Myocyte (in vitro differentiated cells): ENCODE measurements around the gene FRAS1. TPM values are rescaled to one million over a fixed set of nuclear protein-coding genes. Genes with fewer than 3 reads are reported as not detected.
"Not testable (repeated sequence)": the region's sequence is repeated elsewhere in the genome, so short reads cannot be mapped to it uniquely, and the experiment has no call there.

Source experiments
- DNase-seq: peaks from one replicate; pipeline ENCODE4 v3.0.0-alpha.2; 2012; ENCODE audit warnings: low read depth
- total RNA-seq: library from RNA; depleted of rRNA; stranded (reverse); fragments of >200 nt; gene quantifications from 2 replicates; pipeline ENCODE4 v1.2.3, GENCODE V29; 2014

FRAS1 gene
- total RNA-seq, 1 donor from 2014 or later, result 21.0 TPM

GRCh38 chr4:78424461-78424860 lies 367.3 kb downstream of the FRAS1 start:
- no peak for DNase-seq

- DNase-seq, result no peak
Measured at GRCh38 chr4:78426972-78427371, 369.8 kb downstream of the FRAS1 start.

- DNase-seq, result no peak
Measured at GRCh38 chr4:78428996-78429395, 371.9 kb downstream of the FRAS1 start.

GRCh38 chr4:78432896-78433295 lies 375.8 kb downstream of the FRAS1 start:
- DNase-seq, result peak; percentile 23

DNA sequence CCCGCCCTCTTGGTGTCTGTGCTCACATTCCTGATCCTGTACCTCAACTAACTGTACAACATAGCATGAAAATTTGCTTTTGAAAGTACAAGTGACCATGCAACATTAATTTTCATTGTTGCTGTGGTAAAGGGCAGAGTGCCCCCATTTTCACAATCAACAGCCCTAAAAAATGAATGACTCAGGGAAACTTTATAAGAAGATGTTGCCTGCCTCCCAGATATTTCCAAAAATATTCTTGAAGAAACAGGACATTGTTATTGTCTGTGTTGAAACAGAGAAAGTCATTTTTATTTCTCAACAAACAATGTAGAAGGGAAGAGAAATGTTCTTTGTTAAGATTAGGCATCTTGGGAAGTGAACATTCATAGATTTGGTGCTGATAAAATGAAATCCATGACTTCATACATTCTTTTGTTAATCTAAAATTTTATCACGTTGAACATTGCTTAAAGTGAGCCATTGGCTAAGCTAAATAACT lies 380.5 kb downstream of the FRAS1 start:
- no peak for DNase-seq

- no peak for DNase-seq
Measured at GRCh38 chr4:78439328-78439727, 382.2 kb downstream of the FRAS1 start.

GRCh38 chr4:78441756-78442155 lies 384.6 kb downstream of the FRAS1 start:
- no peak for DNase-seq

DNA sequence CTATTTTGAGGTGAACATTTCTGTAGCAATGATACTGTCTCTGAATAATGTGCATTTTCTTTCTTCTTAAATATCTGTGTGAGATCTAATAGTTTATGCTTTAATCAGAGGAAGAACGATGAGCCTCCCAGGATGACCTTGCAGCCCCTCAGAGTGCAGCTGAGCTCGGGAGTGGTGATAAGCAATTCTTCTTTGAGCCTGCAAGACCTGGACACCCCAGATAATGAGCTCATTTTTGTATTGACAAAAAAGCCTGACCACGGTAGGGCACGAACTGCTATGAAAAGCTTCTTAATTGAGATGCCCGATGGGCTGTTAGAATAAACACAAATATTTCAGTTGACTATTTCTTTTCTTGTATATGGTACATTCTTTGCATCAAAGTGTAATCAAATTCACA lies 389.5 kb downstream of the FRAS1 start:
- DNase-seq, result no peak

GRCh38 chr4:78451407-78451806 lies 394.3 kb downstream of the FRAS1 start:
- no peak for DNase-seq

- DNase-seq, result no peak
Measured at GRCh38 chr4:78454016-78454415, 396.9 kb downstream of the FRAS1 start.

DNA sequence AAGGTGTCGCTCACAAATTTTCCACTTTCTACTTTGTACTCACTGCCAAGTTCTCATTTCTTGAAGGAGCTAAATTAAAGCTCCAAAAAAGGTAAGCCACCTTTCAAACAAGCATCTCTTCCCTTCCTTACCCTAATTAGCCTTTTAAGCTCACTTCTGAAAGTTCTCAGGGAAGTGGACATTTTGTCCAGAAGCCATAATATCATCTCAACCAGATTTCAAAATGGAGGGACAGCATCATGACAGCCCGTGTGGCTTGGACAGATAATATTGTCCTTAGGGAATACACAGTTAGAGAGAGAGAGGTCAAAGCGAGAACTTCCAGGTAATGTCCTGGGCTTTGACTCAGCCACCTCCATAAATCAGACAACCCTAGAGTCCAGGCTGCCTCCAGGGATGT lies 400.6 kb downstream of the FRAS1 start:
- no peak for DNase-seq

- DNase-seq, result no peak
Measured at GRCh38 chr4:78459327-78459726, 402.2 kb downstream of the FRAS1 start.

GRCh38 chr4:78460368-78460767 lies 403.2 kb downstream of the FRAS1 start:
- no peak for DNase-seq

DNA sequence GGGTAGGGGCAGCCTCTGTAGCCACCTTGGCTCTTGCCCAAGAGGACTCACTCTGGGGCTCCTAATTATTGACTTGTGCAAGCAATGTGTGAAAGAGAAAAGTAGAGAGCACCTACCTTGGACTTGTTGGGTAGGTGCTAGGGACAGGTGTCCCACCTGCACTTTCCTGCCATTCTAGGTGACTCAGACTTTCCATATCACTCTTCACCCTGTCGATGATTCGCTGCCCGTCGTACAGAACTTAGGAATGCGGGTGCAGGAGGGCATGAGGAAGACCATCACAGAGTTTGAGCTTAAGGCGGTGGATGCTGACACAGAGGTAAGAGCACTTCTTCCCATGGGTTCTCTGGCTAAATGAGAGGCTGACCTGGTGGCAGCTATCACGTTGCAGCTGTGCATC lies 407.1 kb downstream of the FRAS1 start:
- no peak for DNase-seq

DNA sequence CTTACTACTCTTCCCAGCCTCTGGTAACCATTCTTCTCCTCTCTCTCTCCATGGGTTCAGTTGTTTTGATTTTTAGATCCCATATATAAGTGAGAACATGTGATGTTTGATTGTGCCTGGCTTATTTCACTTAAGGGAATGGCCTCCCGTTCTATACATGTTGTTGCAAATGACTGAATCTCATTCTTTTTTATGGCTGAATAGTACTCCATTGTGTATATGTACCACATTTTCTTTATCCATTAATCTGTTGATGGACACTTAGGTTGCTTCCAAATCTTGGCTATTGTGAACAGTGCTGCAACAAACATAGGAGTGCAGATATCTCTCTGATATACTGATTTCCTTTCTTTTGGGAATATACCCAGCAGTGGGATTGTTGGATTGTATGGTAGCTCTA lies 410.1 kb downstream of the FRAS1 start:
- DNase-seq, result not testable (repeated sequence)

DNA sequence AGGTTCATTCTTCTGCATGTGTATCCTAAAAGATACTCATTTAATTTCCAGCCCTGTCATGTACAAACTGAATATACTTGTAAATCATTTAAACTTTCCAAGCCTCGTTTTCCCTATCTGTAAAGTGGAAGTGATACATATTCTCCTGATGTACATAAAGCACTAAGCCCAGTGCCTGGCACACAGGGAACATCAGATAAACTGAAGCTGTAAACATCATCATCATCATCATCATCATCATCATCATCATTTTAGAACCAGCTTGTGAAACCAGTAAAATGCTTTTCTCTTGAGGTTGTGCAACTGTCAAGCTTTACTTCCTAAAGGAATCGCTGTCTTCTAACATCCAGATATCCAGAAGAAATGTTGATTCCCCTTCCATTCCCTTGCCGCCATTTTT lies 411.1 kb downstream of the FRAS1 start:
- DNase-seq, result no peak

DNA sequence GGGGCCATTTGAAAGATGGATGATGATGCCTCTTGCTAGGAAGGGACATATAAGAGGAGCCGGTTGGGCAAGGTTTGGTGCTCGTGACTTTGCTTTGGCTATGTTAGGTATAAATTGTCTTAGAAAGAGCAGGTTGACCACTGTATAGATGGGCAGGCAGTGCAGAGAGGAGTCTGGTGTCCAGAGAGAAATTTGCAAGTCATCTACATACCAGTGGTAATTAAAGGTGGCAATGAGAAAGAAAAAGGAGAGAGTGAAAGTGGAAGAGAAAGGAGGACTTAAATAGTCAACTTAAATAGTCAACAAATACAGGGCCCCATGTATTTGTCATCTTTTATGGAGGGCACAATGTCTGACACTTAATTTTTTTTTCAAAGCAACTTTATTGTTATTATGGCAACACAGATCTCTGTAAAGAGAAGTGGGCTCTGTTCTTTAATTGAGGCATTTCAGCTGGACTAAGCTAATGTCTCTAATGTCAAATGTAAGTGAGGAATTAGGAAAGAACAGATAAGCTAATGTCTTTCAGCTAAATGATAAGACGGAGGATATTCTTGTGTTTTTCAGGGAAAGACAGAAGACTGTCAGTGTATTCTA lies 419.1 kb downstream of the FRAS1 start:
- DNase-seq, result no peak

GRCh38 chr4:78477276-78477675 lies 420.2 kb downstream of the FRAS1 start:
- DNase-seq, result no peak

DNA sequence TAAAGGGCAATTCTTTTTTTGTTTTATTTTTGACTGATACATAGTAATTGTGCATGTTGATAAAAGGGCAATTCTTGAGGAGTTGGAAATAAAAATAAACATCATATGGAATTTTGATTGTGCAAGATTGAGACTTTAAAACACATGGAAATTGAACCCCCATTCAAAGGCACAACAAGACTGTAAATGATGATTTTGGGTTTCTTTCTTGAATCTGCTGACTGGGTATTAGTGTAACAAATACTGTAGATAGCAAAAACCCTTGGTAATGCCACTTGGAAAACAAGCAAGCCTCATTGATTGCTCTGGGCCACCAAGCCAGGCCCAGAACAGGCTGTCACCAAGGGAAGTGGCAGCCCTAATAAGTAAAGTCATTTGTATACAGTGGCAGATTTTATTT lies 421.4 kb downstream of the FRAS1 start:
- no peak for DNase-seq

DNA sequence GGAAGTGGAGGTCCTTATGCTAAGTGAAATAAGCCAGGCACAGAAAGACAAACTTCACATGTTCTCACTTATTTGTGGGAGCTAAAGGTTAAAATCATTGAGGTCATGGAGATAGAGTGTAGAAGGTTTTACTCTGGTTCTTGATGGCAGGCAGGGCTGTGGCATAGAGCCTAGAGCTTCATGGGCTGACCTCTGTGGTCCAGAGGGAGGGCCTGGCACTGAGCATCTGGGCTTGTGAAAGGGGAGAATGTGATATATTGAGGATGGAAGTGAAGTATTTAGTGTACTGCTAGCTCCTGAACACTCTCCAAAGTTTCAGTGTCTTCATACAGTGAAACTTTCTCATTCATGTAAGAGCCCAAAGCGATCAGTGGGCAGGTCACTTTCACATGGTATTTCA lies 423.2 kb downstream of the FRAS1 start:
- DNase-seq, result peak; percentile 19

DNA sequence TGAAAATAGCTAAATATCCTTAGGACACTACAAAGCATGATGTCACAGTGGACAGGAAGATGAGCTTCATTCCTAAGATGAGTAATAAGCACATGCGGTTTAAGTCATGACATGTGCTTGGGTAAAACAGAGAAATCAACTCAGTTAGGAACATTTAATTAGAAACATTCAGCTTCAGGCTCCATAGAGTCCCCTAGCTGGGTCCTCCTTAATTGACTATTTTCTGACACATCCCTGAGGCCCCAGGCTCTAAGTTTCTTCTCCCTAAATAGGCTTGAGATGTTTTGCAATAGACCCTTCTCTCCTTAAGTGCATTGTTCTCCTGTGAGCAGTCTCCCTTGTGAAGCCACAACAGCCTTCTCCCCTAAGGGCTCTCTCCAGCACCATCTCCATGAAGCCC lies 424.1 kb downstream of the FRAS1 start:
- peak; percentile 66 for DNase-seq

DNA sequence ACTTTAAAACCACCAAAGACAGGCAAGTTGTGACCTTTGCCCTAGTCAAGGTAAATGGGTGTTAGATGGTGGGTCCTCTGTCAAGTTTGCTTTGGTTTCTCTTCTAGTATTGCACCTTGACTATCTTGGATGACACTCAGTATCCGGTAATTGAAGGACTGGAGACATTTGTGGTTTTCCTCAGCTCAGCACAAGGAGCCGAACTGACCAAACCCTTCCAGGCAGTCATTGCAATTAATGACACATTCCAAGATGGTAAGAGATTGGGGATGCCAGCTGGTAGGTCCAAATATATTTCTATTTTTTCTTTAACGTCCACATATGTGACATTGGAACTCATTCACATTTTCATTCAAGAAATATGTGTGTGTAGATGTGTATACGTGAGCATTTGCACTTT lies 425.2 kb downstream of the FRAS1 start:
- peak; percentile 20 for DNase-seq

GRCh38 chr4:78483811-78484210 lies 426.7 kb downstream of the FRAS1 start:
- DNase-seq, result no peak

DNA sequence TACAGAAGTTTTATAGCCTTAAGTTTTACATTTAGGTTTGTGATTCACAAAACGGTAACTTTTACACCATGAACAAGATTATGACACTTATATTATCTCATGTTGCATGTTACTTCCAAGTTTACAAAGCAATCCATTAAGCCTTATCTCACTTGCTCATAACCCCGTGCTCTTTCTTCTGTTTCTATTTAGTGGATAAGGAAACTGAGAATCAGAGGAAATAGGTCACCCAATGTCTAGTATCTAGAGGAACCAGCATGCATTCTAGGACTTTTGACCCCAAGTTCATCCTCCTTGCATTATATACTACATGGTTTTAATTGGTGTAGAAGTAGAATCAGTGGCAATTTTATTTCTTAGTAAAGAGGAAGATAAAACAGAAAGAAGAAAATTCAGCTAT lies 427.5 kb downstream of the FRAS1 start:
- no peak for DNase-seq
